ENCODE results near the gene PRAMEF7.
"Not testable (repeated sequence)": the region's sequence is repeated elsewhere in the genome, so short reads cannot be mapped to it uniquely, and the experiment has no call there.

Gene PRAMEF7

GRCh38 chr1:12916310-12916709 is at the start of gene PRAMEF7:
TSS of gene PRAMEF7 (plus strand) at chr1:12916610. CDS start at chr1:12917693, 1,083 bp downstream.
- not testable (repeated sequence) for DNase-seq (ENCODE audit: insufficient read length, low spot score); FAIRE-seq

- not testable (repeated sequence) for FAIRE-seq; DNase-seq (ENCODE audit: insufficient read length, low spot score)
Observed at GRCh38 chr1:12878453-12878852, 38.0 kb upstream of the PRAMEF7 start.

- not testable (repeated sequence) for DNase-seq (ENCODE audit: insufficient read length, low spot score); FAIRE-seq
Observed at GRCh38 chr1:12886101-12886500, 30.3 kb upstream of the PRAMEF7 start, which contains the start of gene PRAMEF4. TSS of gene PRAMEF4 (minus strand) at chr1:12886201. CDS start at chr1:12883394, 2,807 bp downstream.

- DNase-seq (ENCODE audit: insufficient read length, low spot score); FAIRE-seq: not testable (repeated sequence)
Observed at GRCh38 chr1:12898170-12898569, 18.2 kb upstream of the PRAMEF7 start, which contains the start of gene PRAMEF10. TSS of gene PRAMEF10 (minus strand) at chr1:12898270. CDS start at chr1:12895847, 2,423 bp downstream.

GRCh38 chr1:12899186-12899585 is 17.2 kb upstream of the PRAMEF7 start:
- not testable (repeated sequence) for FAIRE-seq; DNase-seq (ENCODE audit: insufficient read length, low spot score)

- DNase-seq (ENCODE audit: insufficient read length, low spot score); FAIRE-seq: not testable (repeated sequence)
Observed at GRCh38 chr1:12903793-12904572, 12.4 kb upstream of the PRAMEF7 start.

- not testable (repeated sequence) for FAIRE-seq; DNase-seq (ENCODE audit: insufficient read length, low spot score)
Observed at GRCh38 chr1:12921749-12922148, 5.3 kb downstream of the PRAMEF7 start.

- FAIRE-seq; DNase-seq (ENCODE audit: insufficient read length, low spot score): not testable (repeated sequence)
Observed at GRCh38 chr1:12924368-12924767, 8.0 kb downstream of the PRAMEF7 start.

- DNase-seq (ENCODE audit: insufficient read length, low spot score); FAIRE-seq: not testable (repeated sequence)
Observed at GRCh38 chr1:12947480-12947879, 31.1 kb downstream of the PRAMEF7 start, which contains the start of gene PRAMEF6. TSS of gene PRAMEF6 (minus strand) at chr1:12947580. CDS start at chr1:12942518, 5,062 bp downstream.

All from H54 (cell line).